Esophagus squamous epithelium (tissue), 4 donors: ENCODE data around the gene NKRF.
"Not testable (repeated sequence)": the region's sequence is repeated elsewhere in the genome, so short reads cannot be mapped to it uniquely, and the experiment has no call there.

ENCODE experiments used
- POLR2A ChIP-seq, 4 donors: fragments of 450-650 bp; IDR thresholded peaks; one replicate each; pipeline ENCODE4 v1.6.1; 2017; ENCODE audit warnings: antibody characterized with exemption in 4 of 4, mild to moderate bottlenecking in 4 of 4, moderate library complexity in 3 of 4
- TF ChIP-seq, protein P1 (sequence below), 6 experiments: fragments of 450-650 bp in 4 of 6; fragments of 200-600 bp in 2 of 6; sonication (generic) in 2 of 6; IDR thresholded peaks; one replicate each; pipeline ENCODE4 v1.5.1; 2016 to 2019; ENCODE audit warnings: antibody characterized with exemption in 6 of 6, mild to moderate bottlenecking in 4 of 6, moderate library complexity in 4 of 6

DNA sequence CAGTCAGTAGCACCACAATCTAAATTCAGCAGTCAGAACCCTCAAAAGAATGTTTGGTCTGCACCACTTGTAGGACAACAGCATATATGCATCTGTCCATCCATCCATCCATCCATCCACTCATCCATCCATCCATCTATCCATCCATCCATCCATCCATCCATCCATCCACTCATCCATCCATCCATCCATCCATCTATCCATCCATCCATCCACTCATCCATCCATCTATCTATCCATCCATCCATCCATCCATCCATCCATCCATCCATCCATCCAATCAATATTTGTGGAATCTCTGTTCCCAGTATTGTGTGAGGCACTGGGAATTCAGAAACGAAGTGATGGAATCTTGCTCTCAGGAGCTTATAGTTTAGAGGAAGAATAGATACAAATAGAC is 31.2 kb upstream of the NKRF start:
- TF ChIP-seq, protein P1, sequence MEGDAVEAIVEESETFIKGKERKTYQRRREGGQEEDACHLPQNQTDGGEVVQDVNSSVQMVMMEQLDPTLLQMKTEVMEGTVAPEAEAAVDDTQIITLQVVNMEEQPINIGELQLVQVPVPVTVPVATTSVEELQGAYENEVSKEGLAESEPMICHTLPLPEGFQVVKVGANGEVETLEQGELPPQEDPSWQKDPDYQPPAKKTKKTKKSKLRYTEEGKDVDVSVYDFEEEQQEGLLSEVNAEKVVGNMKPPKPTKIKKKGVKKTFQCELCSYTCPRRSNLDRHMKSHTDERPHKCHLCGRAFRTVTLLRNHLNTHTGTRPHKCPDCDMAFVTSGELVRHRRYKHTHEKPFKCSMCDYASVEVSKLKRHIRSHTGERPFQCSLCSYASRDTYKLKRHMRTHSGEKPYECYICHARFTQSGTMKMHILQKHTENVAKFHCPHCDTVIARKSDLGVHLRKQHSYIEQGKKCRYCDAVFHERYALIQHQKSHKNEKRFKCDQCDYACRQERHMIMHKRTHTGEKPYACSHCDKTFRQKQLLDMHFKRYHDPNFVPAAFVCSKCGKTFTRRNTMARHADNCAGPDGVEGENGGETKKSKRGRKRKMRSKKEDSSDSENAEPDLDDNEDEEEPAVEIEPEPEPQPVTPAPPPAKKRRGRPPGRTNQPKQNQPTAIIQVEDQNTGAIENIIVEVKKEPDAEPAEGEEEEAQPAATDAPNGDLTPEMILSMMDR (IDR thresholded peaks at IDR 0.05): not testable (repeated sequence)
- not testable (repeated sequence) for TF ChIP-seq POLR2A (IDR thresholded peaks at IDR 0.05)
